ENCODE data around the gene NMNAT3.
A peak's percentile ranks its signal among the peaks of the same experiment; 100 is the strongest.

DNA sequence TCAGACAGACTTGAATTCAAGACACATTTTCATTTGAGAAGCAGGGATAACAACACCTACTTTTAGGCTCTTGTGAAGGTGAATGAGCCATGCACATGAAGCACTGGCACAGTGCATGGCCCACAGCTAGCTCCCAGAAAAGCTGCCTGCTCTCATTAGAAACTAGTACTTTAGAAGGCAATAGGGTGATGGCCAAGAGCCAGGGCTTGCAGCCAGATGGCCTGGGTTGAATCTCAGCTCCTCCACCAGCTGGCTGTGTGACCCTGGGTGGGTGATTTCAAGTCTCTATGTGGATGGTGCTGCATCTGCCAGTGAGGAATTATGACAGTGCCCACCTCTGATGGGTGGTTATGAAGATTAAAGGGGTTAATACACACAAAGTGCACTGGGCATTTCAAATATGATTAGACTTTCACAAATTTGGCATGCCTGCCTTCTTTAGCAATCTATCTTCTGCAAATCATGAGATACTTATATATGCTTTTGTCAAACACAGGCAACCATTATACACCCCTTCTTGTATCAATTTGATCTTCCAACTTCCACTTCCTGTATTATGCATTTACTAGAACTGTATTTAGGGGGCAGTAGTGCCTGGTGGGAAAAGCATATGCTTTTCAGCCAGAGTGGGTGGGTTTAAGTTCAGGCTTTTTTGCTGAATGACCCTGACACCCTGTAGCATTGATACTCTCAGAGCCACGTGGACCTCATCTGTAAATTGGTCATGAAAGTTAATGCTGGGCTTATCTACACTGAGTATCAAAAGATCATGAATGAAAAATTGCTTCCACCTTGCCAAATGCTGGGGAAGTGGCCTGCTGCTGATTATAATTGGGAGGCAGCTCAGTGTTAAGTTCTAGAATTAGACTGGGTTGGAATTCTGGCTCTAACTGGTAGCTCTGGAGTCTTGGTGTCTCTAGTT, 103.5 kb downstream of the NMNAT3 start:
- TF ChIP-seq, protein P1, sequence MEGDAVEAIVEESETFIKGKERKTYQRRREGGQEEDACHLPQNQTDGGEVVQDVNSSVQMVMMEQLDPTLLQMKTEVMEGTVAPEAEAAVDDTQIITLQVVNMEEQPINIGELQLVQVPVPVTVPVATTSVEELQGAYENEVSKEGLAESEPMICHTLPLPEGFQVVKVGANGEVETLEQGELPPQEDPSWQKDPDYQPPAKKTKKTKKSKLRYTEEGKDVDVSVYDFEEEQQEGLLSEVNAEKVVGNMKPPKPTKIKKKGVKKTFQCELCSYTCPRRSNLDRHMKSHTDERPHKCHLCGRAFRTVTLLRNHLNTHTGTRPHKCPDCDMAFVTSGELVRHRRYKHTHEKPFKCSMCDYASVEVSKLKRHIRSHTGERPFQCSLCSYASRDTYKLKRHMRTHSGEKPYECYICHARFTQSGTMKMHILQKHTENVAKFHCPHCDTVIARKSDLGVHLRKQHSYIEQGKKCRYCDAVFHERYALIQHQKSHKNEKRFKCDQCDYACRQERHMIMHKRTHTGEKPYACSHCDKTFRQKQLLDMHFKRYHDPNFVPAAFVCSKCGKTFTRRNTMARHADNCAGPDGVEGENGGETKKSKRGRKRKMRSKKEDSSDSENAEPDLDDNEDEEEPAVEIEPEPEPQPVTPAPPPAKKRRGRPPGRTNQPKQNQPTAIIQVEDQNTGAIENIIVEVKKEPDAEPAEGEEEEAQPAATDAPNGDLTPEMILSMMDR (conservative IDR thresholded peaks at IDR 0.05; ENCODE audit: low read length): peak; percentile 48
- TF ChIP-seq EZH2phosphoT487 (IDR thresholded peaks at IDR 0.05; ENCODE audit: borderline replicate concordance): no peak

Data from Loucy (cell line).